GM06990 (cell line): ENCODE data around the gene UNC13A.

Experiments
- DNase-seq: peaks from one replicate; pipeline ENCODE4 v3.0.0-alpha.2; 2011; ENCODE audit not compliant: insufficient read length; ENCODE audit errors: extremely low read depth
- H3K27me3 ChIP-seq: replicated peaks from 2 replicates; pipeline ENCODE4 v1.6.0; 2011; ENCODE audit warnings: low read length; ENCODE audit not compliant: control insufficient read depth, insufficient read depth
- H3K36me3 ChIP-seq: 2 replicates; pipeline ENCODE4 v1.5.1; 2011; ENCODE audit warnings: low read length; ENCODE audit not compliant: control insufficient read depth, insufficient read depth
- H3K4me3 ChIP-seq: replicated peaks from 2 replicates; pipeline ENCODE4 v1.5.1; 2011; ENCODE audit warnings: low read depth, mild to moderate bottlenecking, control low read depth, low read length
- TF ChIP-seq, protein P1 (sequence below): IDR thresholded peaks from 2 replicates; pipeline ENCODE4 v1.5.1; 2011; ENCODE audit warnings: low read length, control low read depth, mild to moderate bottlenecking, inconsistent platforms; ENCODE audit not compliant: insufficient read depth, poor library complexity, severe bottlenecking

UNC13A gene

DNA sequence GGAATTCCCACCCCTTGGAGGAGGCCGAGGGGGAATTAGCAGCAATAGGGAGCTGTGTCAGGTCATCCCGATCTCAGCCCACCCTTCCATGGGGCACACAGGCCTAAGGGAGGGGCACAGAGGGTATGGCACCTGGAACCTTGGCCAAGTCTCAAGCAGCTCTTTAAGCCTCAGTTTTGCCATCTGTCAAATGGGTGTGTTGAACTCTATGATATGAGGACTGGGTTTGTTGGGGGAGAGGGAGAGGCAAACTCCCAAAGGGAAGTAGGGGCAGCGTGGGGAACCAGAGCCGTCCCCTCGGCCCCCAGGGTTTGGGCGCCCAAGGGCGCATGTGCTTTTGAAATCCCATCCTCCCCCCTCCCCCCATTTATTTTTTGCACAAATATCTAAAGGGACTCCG, 83.0 kb downstream of the UNC13A start:
- TF ChIP-seq, protein P1, sequence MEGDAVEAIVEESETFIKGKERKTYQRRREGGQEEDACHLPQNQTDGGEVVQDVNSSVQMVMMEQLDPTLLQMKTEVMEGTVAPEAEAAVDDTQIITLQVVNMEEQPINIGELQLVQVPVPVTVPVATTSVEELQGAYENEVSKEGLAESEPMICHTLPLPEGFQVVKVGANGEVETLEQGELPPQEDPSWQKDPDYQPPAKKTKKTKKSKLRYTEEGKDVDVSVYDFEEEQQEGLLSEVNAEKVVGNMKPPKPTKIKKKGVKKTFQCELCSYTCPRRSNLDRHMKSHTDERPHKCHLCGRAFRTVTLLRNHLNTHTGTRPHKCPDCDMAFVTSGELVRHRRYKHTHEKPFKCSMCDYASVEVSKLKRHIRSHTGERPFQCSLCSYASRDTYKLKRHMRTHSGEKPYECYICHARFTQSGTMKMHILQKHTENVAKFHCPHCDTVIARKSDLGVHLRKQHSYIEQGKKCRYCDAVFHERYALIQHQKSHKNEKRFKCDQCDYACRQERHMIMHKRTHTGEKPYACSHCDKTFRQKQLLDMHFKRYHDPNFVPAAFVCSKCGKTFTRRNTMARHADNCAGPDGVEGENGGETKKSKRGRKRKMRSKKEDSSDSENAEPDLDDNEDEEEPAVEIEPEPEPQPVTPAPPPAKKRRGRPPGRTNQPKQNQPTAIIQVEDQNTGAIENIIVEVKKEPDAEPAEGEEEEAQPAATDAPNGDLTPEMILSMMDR: no peak
- Histone ChIP-seq H3K27me3 (no peaks in the 10 kb centered on the region), H3K36me3 (no peaks in the 10 kb centered on the region), H3K4me3 (no peak overlapping the region)
- DNase-seq: no peak

DNA sequence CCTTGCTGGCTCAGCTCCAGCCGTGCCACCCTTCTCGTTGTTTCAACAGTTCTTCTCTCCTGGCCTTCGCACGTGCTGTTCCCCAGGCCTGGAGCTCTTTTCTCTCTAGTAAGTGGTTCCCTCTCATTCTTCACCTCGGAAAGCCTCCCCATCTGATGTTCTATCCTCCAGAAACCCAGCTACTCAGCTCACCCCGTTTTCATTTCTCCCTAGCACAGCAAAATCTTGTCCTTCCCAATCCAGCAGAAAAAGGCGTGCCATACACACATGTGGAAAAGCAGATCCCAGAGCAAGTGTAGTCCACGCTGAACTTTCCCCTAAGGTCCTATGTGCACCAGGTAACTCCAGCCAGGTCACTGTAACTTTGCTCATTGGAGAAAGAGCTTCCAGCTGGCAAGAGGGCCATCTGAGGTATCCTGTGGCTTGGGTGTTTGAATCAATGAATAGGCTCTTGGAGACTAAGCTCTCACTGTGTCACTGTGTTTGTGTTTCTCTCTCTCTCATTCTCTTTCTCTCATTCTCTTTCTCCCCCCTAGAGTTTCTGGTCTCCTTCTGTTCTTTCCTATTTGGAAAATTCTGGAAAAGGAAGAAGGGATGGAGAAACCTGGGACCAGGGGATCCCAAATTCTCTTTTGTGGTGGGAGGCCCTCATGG, 83.7 kb downstream of the UNC13A start:
- Histone ChIP-seq H3K27me3 (no peaks in the 10 kb centered on the region), H3K4me3 (no peak overlapping the region), H3K36me3 (no peaks in the 10 kb centered on the region)
- TF ChIP-seq, protein P1: no peak
- DNase-seq: no peak

GRCh38 chr19:17602872-17603510, 85.2 kb downstream of the UNC13A start:
- DNase-seq: no peak
- Histone ChIP-seq H3K36me3 (no peaks in the 10 kb centered on the region), H3K27me3 (no peaks in the 10 kb centered on the region), H3K4me3 (no peak overlapping the region)
- TF ChIP-seq, protein P1: no peak

DNA sequence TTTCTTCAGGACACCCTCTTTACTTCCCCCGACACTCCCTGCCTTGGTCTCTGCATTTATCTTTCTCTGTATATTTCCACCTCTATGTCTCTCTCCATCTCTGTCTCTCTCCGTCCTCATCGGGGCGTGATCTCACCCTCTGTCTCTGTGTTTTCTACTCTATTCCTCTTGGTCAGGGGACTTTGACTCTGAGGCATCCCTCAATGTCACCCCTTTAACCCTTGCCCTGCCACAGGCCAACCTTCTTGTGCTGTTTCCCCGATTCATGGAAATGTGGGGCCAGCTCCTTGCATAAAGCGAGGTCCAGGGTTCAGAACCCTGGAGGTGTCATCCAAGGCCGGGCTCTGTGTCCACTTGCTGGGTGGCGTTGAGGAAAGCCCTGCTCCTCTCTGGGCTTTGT, 85.9 kb downstream of the UNC13A start:
- no peaks in the 10 kb centered on the region for H3K36me3 ChIP-seq
- H3K4me3 ChIP-seq: no peak overlapping the region
- TF ChIP-seq, protein P1: no peak
- no peaks in the 10 kb centered on the region for H3K27me3 ChIP-seq
- DNase-seq: no peak

- TF ChIP-seq, protein P1: no peak
- no peak for DNase-seq
- H3K4me3 ChIP-seq: no peak overlapping the region
- no peaks in the 10 kb centered on the region for H3K27me3 ChIP-seq
- no peaks in the 10 kb centered on the region for H3K36me3 ChIP-seq
These were observed 86.5 kb downstream of the UNC13A start for GRCh38 chr19:17601683-17602082.
